ENCODE results near the gene RBM20. TPM values are rescaled to one million over a fixed set of nuclear protein-coding genes. Genes with fewer than 3 reads are reported as not detected.

Gene RBM20
- total and polyA plus RNA-seq, 2 donors from 2014 or later, result 0.88 to 2.1 TPM

DNA sequence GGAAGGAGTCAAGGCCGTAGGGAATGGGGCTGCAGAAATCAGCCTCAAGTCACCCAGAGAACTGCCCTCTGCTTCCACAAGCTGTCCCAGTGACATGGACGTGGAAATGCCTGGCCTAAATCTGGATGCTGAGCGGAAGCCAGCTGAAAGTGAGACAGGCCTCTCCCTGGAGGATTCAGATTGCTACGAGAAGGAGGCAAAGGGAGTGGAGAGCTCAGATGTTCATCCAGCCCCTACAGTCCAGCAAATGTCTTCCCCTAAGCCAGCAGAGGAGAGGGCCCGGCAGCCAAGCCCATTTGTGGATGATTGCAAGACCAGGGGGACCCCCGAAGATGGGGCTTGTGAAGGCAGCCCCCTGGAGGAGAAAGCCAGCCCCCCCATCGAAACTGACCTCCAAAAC is 177.4 kb downstream of the RBM20 start:
- intact Hi-C loops (cut with DNase I), result no loop called here
- DNase-seq (no peak), FAIRE-seq (no peak)
- H3K9ac ChIP-seq (ENCODE audit: low read length in 3 of 3), result no peak overlapping the region
- H3K9me3 ChIP-seq (ENCODE audit: control insufficient read depth in 2 of 3, insufficient read depth in 1 of 3, low read length in 3 of 3), result no peaks in the 10 kb centered on the region
- TF ChIP-seq, protein P1, sequence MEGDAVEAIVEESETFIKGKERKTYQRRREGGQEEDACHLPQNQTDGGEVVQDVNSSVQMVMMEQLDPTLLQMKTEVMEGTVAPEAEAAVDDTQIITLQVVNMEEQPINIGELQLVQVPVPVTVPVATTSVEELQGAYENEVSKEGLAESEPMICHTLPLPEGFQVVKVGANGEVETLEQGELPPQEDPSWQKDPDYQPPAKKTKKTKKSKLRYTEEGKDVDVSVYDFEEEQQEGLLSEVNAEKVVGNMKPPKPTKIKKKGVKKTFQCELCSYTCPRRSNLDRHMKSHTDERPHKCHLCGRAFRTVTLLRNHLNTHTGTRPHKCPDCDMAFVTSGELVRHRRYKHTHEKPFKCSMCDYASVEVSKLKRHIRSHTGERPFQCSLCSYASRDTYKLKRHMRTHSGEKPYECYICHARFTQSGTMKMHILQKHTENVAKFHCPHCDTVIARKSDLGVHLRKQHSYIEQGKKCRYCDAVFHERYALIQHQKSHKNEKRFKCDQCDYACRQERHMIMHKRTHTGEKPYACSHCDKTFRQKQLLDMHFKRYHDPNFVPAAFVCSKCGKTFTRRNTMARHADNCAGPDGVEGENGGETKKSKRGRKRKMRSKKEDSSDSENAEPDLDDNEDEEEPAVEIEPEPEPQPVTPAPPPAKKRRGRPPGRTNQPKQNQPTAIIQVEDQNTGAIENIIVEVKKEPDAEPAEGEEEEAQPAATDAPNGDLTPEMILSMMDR (IDR thresholded peaks at IDR 0.05; ENCODE audit: borderline replicate concordance, extremely low read depth, insufficient read depth), result no peak
- H3K4me3 ChIP-seq (ENCODE audit: low read length in 3 of 3), result no peak overlapping the region
- H3K27ac ChIP-seq (ENCODE audit: low read depth in 2 of 2, low read length in 2 of 2), result peak overlapping the region; percentile 57 to 68
- no peaks in the 10 kb centered on the region for H3K27me3 ChIP-seq (ENCODE audit: control insufficient read depth, insufficient read depth, low read length)
- no peaks in the 10 kb centered on the region for H3K36me3 ChIP-seq (ENCODE audit: control insufficient read depth in 2 of 3, insufficient read depth in 3 of 3, low read length in 3 of 3)
- H3K4me1 ChIP-seq (ENCODE audit: control insufficient read depth in 2 of 3, insufficient read depth in 2 of 3, low read depth in 1 of 3, low read length in 3 of 3), result peaks cover 4 to 34% (median 21%) of the 10 kb centered on the region in 3 donors

DNA sequence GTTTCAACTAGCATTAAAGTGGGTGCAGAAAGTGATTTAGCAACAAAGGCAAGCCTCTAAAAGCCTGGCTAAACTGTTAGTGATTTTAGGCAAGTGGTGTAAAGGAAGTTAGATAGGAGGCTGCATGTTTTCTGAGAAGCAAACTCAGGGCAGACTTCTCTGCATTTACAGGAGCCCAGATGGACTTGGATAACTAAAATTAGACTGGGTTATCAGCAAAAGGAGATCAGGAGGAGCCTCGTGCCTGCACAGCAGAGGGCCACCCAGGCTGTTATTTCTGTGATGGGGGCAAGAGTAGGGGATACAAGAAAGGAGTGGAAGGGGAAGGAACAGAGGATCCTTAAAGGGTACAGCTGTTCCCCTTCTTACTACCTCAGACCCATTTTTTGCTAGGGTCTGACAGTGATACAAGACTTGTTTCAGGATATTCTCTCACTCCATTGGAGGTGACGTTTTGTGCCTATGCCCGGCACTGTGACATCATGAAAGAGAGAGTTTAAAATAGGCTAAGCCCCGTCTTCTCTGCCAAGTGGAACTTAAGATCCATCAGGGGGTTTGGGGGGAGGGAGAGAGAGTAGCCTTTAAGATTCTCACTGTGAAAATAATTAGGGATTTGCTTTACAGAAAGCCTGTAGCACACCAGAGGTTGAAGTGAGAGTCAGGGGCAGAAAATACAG is 178.0 kb downstream of the RBM20 start:
- FAIRE-seq (no peak), DNase-seq (no peak)
- H3K27ac ChIP-seq (ENCODE audit: low read depth in 2 of 2, low read length in 2 of 2), result peak overlapping the region; percentile 57 to 68
- H3K4me1 ChIP-seq (ENCODE audit: control insufficient read depth in 2 of 3, insufficient read depth in 2 of 3, low read depth in 1 of 3, low read length in 3 of 3), result peaks cover 4 to 34% (median 21%) of the 10 kb centered on the region in 3 donors
- TF ChIP-seq, protein P1 (IDR thresholded peaks at IDR 0.05; ENCODE audit: borderline replicate concordance, extremely low read depth, insufficient read depth), result no peak
- no peaks in the 10 kb centered on the region for H3K27me3 ChIP-seq (ENCODE audit: control insufficient read depth, insufficient read depth, low read length)
- H3K9me3 ChIP-seq (ENCODE audit: control insufficient read depth in 2 of 3, insufficient read depth in 1 of 3, low read length in 3 of 3), result no peaks in the 10 kb centered on the region
- H3K36me3 ChIP-seq (ENCODE audit: control insufficient read depth in 2 of 3, insufficient read depth in 3 of 3, low read length in 3 of 3), result no peaks in the 10 kb centered on the region
- intact Hi-C loops (cut with DNase I), result no loop called here
- no peak overlapping the region for H3K4me3 ChIP-seq (ENCODE audit: low read length in 3 of 3)
- no peak overlapping the region for H3K9ac ChIP-seq (ENCODE audit: low read length in 3 of 3)

DNA sequence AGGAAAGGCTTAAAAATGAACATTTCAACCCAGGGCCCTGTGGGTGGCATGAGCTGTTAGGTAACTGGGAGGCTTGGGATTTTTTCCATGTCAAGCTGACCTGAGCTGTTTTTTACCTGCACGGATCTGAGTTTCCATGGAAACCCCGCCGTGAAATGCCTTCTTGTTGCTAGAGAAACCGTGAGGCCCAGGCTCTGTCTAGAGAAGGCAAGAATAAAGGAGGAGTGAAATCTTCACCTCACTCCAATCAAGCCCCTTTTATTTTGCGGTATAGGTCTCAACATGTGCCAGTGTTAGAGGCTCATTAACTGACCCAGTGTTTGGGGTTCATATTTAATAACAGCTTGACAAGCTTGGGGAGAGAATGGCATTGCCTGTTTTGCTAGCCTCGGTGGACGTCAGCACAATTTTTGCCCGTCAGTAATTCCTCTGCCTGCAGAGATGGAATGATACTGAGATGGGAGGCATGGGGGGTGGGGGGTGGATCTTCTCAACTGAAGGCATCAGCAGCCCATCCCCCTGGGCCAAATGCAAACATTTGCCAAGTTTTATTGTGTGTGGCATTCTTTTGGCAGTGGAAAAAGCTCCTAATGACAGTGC is 178.7 kb downstream of the RBM20 start:
- H3K9me3 ChIP-seq (ENCODE audit: control insufficient read depth in 2 of 3, insufficient read depth in 1 of 3, low read length in 3 of 3), result no peaks in the 10 kb centered on the region
- FAIRE-seq, result no peak
- peaks cover 4 to 34% (median 21%) of the 10 kb centered on the region in 3 donors for H3K4me1 ChIP-seq (ENCODE audit: control insufficient read depth in 2 of 3, insufficient read depth in 2 of 3, low read depth in 1 of 3, low read length in 3 of 3)
- no peaks in the 10 kb centered on the region for H3K27me3 ChIP-seq (ENCODE audit: control insufficient read depth, insufficient read depth, low read length)
- intact Hi-C loops (cut with DNase I), result no loop called here
- no peaks in the 10 kb centered on the region for H3K36me3 ChIP-seq (ENCODE audit: control insufficient read depth in 2 of 3, insufficient read depth in 3 of 3, low read length in 3 of 3)
- TF ChIP-seq, protein P1 (IDR thresholded peaks at IDR 0.05; ENCODE audit: borderline replicate concordance, extremely low read depth, insufficient read depth), result no peak
- peak overlapping the region; percentile 57 to 68 for H3K27ac ChIP-seq (ENCODE audit: low read depth in 2 of 2, low read length in 2 of 2)
- H3K9ac ChIP-seq (ENCODE audit: low read length in 3 of 3), result peak overlapping the region in 1 of 3 donors; percentile 22
- H3K4me3 ChIP-seq (ENCODE audit: low read length in 3 of 3), result no peak overlapping the region
- DNase-seq, result peak in 4 of 5 donors; percentile 78 to 92 (median 86)
